GM21381 (cell line): Measurements from ENCODE around the gene CLCN1.

Experiments
- ATAC-seq: cut with Tn5 transposase; IDR thresholded peaks from one replicate; pipeline ENCODE4 v1.9.1; 2021; ENCODE audit warnings: mild to moderate bottlenecking, moderate library complexity; ENCODE audit not compliant: unreplicated experiment

The CLCN1 gene

DNA sequence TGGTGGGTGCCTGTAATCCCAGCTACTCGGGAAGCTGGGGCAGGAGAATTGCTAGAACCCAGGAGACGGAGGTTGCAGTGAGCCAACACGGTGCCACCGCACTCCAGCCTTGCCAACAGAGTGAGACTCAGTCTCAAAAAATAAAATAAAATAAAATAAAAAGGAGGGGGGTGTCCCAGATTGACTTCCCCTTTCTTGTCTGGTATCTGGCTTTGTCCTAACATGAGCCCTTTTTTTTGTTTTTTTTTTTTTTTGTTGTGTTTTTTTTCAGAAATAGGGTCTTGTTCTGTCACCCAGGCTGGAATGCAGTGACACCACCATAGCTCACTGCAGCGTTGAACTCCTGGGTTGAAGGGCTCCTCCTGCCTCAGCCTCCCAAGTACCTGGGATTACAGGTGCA is 23.0 kb upstream of the CLCN1 start:
- ATAC-seq, result no peak

DNA sequence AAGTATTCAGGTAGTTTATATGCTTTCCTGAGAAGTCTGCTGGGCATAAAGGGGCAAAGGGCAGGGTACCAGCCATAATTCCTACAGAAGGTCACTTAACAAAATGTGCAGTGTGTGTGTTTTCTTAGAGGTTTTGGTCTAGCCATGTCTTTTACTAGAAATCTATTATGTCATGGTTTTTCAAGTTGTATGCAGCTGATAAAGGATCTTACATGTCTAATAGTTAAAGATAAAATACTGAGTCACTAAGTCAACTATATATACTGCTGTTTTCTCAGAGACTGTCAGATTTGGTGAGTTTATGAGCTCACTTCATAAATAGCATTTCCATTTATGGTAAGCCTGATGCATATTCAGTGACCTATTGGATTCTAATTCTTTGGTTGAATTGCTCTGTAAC is 20.0 kb upstream of the CLCN1 start:
- ATAC-seq, result no peak

DNA sequence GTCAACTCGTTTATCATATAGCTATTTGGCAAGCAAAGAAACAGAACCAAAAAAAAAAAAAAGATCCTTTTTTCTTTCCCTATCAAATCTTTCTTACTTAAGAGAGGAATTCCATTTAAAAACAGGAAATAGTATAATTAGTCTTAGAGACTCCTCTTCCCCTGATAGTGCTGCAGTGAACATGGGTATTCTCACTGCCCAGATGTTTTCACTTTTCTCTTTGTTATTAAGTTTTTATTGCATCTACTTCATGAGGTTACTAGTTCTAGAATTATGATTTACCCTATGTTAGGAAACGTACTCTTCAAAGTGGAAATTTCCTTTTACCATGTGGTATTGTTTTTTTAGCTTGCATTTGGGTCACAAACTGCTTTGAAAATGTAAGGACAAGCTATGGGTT is 19.2 kb upstream of the CLCN1 start:
- no peak for ATAC-seq

DNA sequence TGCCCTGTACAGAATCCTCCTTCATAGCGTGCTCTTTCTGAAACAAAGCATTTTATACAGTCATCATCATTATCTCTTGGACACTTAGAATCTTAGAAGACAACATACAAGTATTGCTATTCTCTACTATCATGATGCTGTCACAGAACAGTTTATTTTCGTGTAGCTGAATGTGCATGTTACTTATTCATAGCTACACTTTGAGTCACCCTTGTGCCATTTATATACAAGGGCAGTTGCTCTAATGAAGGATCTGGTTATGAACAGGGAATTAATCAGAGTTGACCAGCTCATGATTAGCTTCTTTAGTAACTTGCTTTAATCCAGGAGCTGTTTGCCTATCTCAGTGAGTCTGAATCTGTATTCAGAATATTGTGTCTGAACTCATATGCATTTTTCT is 16.6 kb upstream of the CLCN1 start:
- no peak for ATAC-seq

DNA sequence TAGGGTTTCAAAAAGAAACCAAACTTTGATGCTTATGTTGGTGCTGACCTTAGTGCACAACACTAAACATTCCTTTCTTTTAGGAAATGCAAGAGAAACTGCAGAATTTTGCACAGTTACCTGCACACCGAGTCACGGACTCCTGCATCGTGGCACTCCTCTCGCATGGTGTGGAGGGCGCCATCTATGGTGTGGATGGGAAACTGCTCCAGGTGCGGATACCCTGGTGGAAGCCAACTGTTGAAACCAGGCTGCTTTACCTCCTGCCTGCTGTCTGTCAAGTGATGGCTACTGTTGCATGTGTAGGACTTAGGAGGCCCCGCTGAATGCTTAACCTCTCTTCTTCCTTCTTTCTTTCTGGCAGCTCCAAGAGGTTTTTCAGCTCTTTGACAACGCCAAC is 16.1 kb upstream of the CLCN1 start:
- no peak for ATAC-seq

DNA sequence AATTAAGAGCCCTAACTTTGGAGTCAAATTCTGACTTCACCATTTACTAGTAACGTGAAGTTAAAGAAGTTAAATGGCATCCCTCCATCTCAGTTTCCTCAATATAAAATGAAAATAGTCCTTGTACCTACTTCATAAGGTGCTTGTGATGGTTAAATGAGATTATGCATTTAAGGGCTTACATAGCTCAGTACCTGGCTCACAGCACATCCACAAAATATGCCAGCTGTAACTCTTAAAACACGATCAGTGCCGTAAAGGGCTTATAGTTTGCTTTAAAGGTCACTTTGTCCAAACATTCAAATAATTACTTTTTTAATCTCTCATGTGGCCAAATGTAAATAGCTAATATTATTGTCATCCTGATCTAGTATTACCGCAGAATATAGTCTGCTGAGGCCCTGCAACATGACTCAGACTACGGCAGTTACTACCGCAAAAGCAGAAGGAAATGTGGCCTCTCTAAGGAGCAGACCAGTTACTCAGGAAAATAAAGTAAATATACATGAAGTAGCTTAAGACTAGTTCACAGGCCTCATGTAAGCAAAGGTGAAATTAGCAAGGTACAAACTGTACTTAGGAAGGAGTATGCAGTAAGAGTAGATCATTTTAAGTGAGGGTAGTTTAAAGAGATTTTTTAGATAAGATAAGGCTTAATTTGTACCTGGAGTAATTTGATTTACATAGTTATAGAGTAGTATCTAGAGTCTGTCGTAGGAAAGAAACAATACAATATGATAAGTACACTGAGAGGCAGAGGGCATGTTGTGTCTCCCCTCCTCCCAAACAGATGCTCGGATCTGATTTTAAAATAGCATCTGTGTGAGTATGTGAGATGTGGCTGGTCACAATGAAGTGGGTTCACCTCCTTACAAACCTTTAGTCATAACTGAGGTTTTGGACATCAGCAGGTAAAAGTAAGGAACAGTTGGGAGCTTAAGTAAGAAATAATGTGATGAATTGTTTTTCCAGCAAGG is 14.7 kb upstream of the CLCN1 start:
- ATAC-seq, result no peak

DNA sequence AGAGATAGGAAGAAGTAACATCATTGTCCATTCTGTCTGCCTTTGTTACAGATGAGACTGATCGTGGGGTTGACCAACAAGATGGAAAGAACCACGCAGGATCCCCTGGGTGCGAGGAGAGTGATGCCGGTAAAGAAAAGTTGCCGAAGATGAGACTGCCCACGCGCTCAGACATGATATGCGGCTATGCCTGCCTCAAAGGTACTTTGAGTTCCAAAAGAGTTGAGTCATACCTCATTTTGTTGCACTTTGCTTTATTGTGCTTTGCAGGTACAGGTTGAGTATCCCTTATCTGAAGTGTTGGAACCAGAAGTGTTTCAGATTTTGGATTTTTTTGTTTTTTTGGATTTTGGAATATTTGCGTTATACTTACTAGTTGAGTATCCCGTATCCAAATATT is 12.2 kb upstream of the CLCN1 start:
- no peak for ATAC-seq

DNA sequence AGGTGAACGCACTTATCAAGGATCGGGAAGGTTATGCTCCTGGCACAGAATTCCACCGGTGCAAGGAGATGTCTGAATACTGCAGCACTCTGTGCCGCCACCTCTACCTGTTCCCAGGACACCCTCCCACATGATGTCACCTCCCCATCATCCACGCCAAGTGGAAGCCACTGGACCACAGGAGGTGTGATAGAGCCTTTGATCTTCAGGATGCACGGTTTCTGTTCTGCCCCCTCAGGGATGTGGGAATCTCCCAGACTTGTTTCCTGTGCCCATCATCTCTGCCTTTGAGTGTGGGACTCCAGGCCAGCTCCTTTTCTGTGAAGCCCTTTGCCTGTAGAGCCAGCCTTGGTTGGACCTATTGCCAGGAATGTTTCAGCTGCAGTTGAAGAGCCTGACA is 11.0 kb upstream of the CLCN1 start:
- ATAC-seq, result no peak

DNA sequence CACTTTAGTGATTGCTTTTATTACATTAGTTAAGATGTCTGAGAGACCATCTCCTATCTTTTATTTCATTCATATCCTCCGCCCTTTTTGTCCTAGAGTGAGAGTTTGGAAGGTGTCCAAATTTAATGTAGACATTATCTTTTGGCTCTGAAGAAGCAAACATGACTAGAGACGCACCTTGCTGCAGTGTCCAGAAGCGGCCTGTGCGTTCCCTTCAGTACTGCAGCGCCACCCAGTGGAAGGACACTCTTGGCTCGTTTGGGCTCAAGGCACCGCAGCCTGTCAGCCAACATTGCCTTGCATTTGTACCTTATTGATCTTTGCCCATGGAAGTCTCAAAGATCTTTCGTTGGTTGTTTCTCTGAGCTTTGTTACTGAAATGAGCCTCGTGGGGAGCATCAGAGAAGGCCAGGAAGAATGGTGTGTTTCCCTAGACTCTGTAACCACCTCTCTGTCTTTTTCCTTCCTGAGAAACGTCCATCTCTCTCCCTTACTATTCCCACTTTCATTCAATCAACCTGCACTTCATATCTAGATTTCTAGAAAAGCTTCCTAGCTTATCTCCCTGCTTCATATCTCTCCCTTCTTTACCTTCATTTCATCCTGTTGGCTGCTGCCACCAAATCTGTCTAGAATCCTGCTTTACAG is 10.4 kb upstream of the CLCN1 start:
- ATAC-seq, result no peak

DNA sequence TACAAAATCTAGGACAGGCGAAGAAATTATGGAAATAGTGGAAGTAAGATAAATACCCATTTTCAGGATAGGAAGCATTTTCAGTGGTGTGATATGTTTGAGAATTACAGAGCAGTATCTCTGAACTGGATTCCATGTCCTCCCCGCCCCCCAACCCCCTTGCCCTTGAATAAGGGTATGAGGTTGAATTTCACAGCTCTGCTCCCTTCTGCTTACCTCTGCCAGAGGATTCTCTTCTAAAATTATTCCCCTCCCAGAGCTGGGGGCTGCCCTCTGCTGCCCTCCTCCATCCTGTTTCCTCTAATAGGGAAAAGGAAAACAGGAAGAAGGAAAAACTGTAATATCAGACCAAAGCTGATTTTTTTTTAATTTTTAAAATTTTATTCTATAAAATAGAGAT is 7.3 kb upstream of the CLCN1 start:
- no peak for ATAC-seq

DNA sequence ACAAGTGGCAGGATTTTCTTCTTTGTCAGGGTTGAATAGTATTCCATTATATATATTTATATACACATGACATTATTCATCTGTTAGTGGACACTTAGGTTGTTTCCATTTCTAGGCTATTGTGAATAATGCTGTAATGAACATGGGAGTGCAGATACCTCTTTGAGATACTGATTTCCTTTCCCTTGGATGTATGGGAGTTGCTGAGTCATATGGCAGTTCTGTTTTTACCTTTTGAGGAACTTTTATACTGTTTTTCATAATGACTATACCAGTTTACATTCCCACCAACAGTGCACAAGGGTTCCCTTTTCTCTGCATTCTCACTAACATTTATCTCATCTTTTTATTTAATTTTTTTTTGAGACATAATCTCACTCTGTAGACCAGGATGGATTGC is 1.8 kb upstream of the CLCN1 start:
- ATAC-seq, result no peak

DNA sequence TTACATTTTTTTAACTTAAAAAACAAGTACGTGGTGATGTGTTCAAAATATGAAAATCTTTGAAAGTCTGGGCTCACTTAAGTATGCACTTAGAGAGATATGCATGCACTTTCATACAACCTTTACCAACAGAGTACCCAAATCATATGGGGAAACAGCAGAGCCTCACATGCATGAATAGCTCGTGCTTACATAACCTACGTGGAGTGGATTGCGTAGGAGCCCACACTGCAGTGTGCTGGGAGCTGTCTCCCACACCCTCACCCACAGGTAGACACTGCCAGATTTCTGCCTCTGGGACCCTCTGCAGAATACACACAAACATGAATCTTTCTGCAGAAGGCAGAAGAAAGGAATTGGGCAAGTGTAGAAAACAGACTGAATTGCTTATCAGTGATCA is 581 bp downstream of the CLCN1 start:
- no peak for ATAC-seq

DNA sequence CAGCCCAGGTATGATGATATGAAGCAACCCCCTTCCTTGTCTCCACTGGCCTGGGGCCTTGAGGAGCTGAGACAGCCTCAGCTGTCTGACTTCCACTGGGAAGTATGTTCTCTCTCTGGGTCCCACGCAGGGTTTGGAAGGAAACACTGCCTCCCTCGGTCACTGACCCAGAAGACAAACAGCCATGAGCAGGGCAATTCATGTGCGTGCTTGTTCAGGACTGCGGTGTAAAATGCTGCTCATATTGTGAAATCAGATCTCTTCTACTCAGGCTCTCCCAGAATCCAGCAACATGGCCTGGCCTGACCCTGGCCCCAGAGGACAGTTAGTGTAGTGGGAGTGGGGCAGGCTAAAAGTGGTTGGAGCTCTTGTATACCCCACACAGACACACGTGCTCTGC is 2.8 kb downstream of the CLCN1 start:
- no peak for ATAC-seq

DNA sequence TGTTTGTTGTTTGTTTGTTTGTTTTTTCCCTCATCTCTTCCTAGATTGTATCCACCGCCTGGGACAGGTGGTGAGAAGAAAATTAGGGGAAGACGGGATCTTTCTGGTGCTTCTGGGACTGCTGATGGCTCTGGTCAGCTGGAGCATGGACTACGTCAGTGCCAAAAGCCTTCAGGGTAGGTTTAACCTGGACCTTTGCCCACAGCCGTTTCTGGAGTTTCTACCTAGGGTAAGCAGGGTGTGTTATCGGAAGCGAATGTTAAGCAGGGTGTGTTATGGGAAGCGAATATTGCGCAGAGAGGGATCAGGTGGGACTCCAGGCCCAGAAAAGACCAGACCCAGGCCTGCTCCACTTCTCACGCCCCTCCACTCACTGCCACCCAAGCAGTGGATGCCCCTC is 4.7 kb downstream of the CLCN1 start:
- no peak for ATAC-seq

DNA sequence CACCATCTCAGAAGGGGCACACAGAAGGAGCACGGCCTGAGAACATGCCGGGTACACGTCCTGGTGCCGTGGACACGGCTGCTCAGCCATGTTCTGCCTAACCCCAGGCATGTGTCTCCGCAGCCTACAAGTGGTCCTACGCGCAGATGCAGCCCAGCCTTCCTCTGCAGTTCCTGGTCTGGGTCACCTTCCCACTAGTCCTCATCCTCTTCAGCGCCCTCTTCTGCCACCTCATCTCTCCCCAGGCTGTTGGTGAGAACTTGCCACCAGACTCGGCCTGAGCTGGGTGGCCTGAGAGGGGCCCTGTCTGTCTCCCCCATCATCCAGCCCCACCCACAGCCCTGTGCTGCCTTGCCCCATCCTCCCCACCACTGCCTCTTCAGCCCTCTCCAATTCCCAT is 5.3 kb downstream of the CLCN1 start:
- no peak for ATAC-seq

DNA sequence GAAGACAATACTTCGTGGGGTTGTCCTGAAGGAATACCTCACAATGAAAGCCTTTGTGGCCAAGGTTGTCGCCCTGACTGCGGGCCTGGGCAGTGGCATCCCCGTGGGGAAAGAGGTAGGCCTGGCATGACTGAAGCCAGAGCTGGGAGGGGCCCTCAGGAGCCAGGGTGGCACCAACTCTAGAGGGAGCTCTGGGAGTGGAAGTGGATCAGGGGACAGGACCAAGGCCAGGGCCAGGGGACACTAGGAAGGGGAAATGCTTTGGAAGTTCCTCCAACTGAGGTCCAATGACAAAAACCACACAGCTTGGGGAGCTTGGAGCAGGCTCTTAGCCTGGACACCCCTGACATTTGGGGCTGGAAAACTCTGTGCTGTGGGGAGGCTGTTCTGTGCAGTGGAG is 5.8 kb downstream of the CLCN1 start:
- ATAC-seq, result no peak

DNA sequence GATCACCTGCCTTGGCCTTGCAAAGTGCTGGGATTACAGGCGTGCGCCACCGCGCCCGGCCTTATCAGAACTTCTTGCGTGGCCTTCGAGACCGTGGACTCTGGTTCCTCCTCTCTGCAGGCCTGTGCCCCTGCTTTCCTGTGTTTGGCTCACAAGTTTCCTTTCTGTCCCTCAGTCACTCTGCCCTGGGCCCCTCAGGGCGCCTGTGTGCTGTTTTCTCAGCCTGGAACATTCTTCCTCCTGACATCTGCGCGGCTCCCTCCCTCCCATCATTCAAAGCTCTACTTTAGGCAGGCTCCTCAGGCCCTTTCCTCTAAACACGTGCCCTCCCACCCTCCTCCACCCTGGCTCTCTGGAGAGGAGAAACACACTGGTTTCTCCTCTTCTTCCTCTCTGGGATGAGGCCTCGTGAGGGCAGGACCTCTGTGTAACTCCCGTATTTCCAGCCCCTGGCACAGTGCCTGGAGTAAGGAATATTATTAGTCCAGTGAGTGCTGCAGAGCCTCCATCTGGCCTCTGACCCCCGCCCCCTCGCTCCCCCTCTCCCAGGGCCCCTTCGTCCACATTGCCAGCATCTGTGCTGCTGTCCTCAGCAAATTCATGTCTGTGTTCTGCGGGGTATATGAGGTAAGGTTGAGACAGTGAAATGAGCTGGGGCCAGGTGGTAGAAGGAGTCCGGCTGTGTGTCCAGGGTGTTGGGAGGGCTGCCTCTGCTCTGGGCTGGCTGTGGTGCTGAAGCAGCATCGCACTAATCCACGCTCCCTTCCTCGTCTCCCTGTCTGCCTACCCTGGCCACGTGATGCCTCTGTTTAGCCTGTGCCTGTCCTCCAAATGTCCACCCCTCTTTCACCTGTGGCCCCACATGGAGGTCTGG is 7.1 kb downstream of the CLCN1 start:
- no peak for ATAC-seq

DNA sequence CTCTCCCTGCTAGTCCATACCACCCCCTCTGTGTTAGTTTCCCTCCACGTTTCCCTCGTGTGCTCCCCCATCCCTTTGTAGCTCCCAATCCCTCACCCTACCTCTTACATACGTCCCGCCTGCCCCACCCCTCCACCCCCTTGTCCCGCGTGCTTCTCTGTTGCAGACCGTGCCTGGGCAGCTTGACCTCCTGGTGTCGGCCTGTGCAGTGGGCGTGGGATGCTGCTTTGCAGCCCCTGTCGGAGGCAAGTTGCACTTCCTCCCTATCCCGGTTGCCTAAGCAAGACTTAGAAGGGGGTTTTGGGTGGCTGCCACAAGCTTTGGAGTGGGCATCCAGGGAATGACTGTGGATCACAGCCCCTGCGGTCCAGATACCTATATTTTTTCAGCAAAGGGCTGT is 7.7 kb downstream of the CLCN1 start:
- ATAC-seq, result no peak

DNA sequence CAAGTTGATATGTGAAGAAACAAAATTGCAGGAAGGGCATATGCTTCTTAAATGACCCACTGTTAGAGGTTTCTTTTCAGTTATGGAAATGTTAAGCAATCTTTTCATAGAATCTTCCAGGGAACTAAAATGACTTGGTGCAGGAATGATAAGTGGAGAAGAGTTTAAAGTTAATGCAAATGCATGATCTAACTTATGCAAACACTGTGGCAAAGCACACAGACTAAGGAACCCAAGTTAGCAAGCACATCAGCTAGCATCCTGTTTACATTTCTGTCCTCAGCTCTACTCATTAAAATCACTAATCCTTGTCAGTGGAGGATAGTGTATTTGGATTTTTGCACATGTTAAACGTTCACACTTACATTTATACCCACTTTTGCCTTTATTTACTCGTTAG is 9.3 kb downstream of the CLCN1 start:
- peak; percentile 53 for ATAC-seq

DNA sequence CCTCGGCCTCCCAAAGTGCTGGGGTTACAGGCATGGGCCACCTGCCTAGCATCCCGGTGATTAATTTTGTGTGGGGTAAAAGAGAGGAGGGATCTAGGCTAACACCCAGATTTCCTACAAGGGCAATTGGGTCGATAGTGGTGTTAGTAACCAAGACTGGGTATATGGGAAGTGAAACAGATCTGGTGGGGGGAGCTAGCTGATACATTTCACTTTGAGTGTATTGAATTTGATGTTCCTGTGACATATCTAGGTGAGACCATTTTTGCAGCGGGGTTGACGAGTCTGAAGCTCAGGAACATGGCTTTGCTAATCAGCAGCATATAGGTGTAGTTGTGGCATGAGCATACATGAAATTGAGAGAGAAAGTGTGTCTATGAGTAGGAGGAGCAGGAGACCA is 12.0 kb downstream of the CLCN1 start:
- no peak for ATAC-seq

DNA sequence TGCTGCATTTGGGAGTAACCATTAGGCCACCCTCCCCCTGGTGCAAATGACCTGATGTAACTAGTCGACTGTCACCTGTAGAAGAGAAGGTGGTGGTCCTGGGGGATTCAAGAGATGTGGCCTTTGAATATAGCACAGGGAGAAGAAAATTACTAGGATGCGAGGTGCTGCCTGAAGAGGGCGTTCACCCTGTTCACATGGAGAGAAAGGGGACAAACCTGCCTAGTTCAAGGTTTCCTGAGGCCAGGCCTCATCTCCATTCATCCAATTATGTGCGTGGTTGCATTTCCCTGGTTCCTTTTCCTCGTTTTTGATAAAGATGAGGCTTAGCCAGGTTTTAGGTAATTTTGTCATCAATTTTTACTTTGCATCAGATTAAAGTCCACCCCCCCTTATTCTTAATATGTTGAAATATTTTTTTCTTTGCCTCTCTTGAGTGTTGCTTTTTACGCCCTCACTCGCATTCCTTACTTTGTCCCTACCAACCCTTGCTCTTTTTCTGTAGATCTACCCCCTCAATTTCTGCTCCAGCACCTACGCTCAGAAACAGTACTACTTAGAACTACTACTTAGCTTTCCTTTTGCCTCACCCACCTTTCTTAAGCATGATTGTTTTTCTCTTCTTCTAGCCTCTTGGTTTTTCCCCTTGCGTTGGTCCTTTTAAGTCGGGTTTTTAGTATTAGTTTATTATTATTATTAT is 13.7 kb downstream of the CLCN1 start:
- no peak for ATAC-seq
